C4-2B (cell line): Measurements from ENCODE around the gene ST6GALNAC3.

Experiments used
- CTCF ChIP-seq: fragments of 450-650 bp; conservative IDR thresholded peaks from 2 replicates; pipeline ENCODE4 v1.5.1; 2017; ENCODE audit warnings: mild to moderate bottlenecking
- ZFX ChIP-seq: fragments of 450-650 bp; IDR thresholded peaks from 2 replicates; pipeline ENCODE4 v1.6.1; 2017

- no peak for TF ChIP-seq CTCF
- no peak for TF ChIP-seq ZFX
Measured at GRCh38 chr1:76471536-76471935, 397.0 kb downstream of the ST6GALNAC3 start.
